T-helper 1 cell treated with Interleukin-12 subunit alpha and Interleukin-12 subunit beta and Interleukin-4 antibody, amounts not matched to agents 30 ng/mL and 1 ng/mL, for 36 hours (primary cell): ENCODE measurements around the gene HK3. TPM values are rescaled to one million over a fixed set of nuclear protein-coding genes. Genes with fewer than 3 reads are reported as not detected.

ENCODE experiments used
- intact Hi-C: fragments of 100-400 bp; cut with micrococcal nuclease; formaldehyde crosslinking; loops from one replicate; pipeline ENCODE4 v1.15.1; 2024
- total RNA-seq: library from RNA; stranded (reverse); gene quantifications from 2 replicates; pipeline ENCODE4 v1.2.3, GENCODE V29; 2022

The HK3 gene
- total RNA-seq, 1 donor from 2014 or later = 1.1 TPM

DNA sequence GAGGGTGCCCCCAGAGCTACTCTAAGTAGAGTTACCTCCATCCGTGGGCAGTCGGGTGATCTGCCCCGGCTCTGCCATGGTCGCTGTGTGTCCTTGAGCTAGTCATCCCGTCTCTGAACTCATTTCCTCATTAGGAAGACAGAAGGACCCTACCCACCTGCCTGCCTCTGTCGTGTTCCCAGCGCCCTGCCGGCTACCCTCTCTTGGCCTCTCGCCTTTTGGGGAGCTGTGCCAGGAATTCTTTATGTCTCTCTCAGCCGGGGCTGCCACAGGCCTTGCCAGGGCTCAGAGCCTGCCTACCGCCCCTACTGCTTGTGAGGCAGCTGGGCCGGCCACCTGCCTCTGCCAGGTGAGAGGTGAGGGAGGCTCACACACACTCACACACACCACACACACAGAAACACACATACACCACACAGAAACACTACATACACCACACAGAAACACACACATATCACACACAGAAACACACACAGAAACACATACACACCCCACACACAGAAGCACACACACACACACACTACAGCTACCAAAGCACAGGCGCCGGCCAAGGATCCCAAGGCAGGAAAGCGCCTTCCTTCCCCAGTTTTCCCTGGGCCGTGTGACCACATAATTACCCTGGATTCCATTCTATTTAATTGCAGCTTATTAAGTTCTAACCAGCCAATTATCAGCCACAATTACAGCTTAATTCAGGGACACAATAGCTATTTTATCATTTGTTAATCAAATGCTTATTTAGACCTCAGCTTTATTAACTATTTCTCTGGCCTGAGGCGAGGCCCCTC lies 47.1 kb downstream of the HK3 start:
- intact Hi-C loops = no loop called here

DNA sequence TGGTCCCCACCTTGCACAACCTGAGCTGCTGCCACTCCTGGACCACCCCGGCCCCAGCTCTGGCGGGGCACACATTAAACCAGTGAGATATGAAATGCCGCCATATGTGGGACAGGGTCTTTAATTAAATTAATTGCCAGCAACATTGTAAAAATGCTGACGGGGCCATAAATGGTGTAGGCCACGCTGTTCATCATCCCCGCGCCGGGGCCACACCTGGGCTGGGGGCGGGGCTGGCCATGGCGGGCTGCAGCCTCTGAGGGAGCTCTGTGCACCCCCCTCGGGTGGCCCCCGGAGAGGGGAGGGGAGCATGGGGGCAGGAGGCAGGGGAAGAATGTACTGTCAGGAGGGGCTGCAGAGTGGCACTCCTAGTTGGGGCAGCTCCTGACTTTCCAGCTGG lies 47.8 kb downstream of the HK3 start:
- intact Hi-C loops = no loop called here

DNA sequence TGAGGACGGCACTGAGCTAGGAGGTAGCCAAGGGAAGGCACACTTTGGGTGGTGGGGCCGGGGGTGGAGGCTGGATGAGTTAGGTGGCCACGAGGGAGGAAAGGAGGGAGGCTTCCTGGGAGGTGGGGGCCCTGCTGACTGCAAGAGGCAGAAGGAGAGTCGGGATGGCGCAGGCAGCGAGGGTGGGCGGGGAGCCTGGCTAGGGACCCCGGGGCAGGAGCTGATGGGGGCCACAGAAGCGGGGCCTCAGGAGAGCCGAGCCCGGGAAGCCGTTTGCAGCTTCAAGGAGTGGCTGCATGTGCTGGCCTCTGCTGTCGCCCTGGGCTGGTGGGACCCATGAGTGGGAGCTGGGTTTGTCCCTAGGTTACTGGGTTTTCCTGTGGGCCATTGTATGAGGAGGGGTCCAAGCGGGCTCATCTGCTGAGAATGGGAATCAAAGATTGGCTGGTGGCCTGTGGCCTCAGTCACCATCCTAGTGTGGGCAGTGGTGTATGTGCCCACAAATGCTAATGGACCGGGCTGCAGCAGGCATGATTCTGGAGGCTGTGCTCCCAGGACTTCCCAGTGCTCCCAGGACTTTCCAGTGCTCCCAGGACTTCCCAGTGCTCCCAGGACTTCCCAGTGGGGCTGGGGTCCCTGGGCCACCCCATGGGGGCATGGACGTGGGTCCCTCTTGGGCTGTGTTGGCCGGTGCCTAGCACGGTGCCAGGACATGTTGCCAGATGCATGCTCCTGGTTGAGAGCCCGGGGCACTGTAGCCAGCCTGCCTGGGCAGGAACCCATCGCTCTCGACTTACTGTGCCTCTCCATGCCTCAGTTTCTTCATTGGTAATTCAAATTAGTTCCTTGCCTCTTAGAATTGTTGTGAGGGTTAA lies 48.5 kb downstream of the HK3 start:
- intact Hi-C loops = no loop called here

DNA sequence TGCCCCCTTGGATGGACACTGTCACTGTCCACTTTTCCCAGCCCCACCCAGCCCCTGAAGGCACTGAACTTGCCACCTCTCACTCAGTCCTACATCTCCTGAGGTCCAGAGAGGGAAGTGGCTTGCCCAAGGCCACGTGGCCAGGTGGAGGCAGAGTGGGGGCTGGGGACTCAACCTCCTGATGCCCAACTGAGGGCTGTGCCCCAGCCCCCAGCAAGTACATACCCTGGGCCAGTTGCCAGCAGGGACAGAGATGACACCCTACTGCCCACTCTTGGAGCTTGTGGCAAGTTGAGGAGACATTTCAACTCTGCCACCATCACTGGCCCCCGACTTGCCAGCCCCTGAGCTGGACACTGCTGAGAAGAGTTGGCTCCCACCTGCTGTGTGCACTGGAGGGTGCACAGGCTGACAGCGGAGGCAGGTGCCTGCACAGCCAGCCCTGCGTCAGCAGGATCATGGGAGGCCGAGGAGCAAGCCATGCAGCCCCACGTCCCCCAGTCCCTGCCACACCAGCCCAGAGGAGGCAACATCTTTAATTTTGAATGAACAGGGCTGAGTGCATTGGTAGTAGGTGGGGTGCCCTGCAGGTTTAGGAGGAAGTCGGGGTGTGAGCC lies 49.4 kb downstream of the HK3 start:
- intact Hi-C loops = no loop called here

DNA sequence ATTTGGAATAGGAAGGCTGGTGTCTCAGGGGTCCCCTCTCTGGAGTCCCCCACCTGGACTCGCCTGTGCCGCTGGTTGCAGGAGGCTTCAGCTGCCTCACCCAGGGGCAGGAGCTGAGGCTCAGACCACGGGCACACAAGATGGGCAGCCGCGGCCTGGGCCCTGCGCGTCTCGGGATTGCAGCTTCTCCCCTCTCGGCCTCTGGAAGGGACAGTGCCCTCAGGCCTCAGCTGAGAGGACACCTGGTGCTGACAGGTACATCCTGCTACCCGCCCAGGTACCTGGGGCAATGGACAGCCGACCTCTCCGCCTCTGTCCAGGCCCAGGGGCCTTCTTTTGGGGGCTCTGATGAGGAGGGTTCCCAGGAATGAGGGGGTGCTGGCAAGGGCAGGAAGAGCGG lies 50.5 kb downstream of the HK3 start:
- intact Hi-C loops = no loop called here

DNA sequence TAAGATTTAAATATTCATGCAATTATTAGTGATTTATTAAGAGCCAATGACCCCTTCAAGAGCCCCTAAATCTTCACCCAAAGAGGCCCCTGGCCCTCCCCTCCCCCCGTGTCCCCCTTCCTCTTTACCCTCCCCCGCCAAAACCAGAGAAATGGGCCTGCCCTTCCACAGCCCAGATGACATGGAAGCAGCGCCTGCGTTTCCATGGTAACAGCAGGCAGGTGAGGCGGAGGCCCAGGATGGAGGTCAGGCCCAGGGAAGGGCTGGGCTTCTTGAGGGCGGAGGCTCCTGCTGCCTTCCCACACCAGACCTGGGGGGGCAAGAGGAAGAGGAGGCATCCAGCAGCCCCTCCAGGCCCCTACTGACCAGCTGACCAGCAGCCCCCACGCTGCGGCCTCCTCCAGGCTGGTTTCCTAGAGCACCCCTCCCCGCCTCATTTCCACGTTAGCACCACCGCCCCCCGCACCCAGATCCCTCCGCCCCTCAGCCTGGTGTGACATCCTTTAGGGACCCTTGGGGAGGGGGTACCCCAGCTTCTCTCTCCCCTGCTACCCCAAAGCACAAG lies 51.3 kb downstream of the HK3 start:
- intact Hi-C loops = no loop called here

DNA sequence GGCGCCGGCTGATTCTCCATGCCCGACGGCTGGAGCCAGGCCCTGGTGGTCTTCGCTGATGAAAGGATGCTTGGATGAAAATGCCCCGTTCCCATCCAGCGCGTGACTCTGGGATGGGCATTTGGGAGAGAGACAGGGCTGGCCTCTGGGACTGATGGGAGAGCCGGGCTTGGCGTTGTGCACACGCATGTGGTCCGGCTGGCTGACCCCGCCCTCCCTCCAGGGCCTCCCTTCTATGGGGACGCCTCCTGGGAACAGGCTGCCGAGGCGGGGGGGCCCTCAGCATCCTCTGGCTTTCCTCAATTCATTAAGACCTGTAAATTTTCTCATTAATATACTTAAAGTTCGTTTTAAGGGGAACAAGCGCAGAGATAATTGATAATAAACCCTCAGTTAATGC lies 52.0 kb downstream of the HK3 start:
- intact Hi-C loops = no loop called here

DNA sequence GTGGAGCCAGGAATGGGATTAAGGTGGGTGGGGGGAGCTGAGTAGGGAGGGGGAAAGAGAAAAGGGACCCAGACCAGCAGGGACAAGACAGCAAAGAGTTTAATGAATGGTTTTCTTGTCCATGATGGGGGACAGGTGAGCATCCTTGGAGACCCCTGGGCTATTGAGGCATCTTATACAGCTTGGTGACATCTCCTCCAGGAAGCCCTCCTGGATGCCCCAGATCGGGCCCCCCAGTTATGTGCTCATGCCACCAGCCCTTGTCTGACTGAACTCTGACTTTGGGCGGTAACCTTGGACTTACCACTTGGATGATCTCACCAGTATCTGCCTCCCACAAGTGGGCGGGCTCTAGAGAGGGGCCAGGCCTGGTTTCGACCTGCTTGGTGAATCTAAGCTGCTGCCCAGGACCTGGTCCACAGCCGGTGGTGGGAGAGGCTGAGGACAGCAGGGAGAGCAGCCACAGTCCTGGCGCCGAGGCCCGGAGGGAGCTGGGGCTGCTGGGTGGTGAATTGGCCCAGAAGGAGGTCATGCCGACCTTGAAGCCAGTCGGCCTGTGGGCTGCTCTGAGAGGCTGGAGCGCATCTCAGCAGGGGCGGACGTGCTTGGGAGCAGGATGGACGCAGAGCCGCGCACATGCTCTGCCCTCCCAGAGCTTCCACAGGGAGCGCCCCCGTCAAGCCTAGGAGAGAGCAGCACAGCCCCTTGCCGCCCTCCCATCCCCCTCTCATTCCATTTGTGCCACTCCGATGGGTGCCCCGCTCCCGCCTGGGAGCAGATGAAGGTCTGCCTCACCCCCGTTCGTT lies 52.6 kb downstream of the HK3 start:
- intact Hi-C loops = no loop called here

DNA sequence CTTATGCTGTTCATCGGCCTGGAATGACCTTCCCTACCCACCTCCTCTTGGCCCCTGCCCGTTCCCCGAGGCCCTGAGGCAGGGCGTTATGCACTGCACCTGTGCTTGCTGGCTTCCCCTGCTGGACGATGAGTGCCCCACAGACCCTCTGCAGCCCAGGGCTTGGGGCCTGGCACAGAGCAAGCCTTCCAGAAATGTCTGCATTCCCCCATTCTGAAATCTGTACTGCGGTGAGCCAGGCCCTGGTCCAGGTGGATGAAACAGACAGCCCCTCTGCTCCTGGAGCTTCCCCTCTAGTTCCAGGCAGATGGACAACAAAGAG lies 53.8 kb downstream of the HK3 start:
- intact Hi-C loops = no loop called here

DNA sequence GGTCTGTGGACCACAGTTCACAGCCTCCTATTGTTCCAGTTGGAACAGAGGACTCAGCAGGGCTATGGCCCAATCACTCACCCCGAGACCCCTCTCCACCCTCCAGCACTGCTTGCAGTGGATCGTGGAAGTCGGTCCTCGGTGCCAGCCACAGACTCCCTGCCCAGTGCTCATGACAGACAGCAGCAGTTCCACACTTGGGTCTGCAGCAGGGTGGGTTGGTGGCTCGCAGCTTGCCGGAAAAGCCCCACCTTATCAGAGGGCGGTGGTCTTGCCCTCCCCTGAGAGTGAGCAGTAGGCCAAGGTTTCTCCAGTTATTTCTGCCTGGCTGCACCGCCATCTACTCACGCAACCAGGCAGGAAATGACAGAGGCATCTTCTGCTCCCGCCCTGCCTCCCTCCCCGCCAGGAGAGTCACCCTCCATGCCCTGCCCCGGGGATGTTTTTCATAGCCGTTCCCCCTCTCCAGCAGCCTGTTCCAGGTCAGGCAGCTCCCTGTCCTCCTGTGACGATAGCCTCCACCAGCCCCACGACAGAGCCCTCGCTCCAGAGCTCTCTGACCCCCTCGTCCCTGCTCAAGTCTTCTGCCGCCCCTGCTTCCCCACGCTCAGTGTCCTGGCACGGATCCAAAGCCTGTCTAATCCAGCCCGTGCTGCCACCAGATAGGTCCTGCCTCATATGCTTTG lies 54.3 kb downstream of the HK3 start:
- intact Hi-C loops = no loop called here

DNA sequence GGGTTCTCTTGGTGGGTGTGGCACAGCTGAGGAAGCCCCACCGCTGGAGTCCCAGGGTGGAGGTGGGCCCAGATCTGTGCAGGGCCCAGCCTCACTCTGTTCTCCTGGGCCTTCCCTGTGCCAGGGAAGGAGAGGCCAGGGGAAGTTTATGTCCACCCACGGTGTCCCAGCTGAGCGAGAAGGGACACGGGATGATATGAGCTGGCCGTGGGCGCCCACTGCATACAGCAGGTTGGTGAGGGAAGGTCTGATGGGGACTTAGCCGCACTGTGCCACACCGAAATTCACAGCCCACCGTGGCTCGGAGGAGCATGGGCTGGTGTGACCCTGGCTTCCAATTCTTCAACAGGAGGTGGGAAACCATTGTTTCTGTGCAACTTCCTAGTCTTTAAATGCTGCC lies 54.9 kb downstream of the HK3 start:
- intact Hi-C loops = no loop called here

DNA sequence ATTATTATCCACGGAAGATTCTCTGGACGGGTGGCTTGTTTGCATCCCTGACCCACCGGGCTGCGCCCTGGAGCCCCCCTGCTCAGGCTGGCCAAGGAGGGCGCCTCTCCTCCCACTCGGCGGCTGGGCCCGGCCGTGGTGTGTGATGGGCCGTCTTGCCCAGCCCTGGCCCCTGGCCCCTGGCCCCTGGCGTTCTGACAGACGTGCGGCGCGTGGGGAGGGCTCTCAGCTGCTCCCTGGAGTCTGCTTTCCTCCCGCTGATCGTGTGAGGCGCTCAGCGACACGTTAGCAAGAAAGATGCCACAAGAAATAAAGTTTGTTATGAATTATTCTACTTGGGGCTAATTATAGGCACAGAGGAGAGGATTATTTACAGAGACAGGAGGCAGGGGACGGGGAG lies 55.5 kb downstream of the HK3 start:
- intact Hi-C loops = no loop called here

DNA sequence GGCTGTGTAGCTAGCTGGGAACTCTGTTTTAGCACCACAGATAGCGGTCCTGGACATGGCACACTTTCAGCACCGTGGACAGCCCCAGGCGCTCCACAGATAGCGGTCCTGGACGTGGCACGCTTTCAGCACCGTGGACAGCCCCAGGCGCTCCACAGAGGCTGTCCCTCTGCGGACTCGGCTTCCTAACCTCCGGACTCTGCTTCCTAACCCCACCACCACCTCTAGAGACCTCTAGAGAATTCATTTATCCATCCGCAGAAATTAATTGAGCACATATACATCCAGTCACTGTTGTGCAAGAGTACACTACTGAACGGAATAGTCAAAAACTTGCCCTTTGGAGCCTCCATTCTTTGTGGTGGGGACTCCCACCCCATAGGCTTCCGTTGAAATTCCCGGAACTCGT lies 61.4 kb downstream of the HK3 start:
- intact Hi-C loops = no loop called here

DNA sequence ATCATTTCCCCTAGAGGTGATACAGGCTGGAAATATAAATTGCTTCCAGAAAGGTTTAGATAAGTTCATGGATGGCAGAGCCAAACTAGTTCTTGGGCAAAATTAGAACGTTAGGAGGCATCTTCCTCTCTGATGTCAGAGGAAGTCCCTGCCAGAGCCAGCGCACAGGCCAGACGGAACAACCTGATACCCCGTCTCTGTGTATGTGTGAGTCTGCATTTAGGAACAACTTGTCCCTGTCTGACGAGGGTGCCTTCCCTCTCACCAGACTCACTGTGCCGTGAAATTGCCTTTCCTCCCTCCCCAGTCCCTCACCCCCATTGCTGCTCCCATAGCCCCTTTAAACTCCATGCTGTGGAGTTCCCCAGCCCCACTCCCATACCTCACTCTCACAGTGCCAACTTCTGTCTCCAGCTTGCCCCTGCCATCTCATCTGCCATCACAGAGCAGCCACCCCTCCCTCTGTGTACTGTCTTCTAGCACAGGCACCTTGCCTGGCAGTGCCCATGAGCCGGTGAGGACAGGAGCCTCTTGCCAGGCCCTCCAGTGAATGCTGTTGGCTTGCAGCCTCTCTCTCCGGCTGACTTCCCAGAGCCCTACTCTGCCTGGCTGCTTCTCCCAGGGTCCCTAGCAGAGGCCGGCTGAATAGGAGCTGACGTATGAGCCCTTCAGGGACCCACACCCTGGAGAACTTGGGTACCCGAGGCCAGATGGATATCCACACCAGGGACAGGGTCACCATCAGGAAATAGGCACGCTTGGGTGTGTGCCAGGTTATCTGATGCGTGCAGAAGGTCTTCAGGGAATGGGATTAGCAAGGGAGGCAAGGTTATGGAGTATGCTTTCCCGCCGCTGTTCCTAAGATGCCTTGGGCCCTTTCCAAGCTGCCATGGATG lies 62.1 kb downstream of the HK3 start:
- intact Hi-C loops = no loop called here

DNA sequence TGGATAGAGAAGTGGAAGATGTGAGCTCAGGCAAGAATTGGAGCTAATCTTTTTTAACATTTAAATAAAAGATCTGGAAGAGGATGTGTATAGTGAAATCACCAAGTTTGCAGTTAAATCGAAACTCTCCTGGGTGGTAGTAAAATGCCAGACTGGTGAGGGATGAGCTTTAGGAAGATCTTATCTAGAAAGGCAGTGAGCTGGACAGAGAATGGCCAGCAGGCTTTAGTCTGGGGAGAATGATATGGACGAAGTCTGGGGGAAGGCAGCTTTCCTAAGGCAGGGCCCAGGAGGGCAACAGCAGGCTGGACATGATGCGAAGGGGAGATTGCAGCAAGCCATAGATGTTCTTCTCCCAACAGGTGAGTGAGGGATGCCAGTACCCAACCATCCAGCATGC lies 63.2 kb downstream of the HK3 start:
- intact Hi-C loops = no loop called here

DNA sequence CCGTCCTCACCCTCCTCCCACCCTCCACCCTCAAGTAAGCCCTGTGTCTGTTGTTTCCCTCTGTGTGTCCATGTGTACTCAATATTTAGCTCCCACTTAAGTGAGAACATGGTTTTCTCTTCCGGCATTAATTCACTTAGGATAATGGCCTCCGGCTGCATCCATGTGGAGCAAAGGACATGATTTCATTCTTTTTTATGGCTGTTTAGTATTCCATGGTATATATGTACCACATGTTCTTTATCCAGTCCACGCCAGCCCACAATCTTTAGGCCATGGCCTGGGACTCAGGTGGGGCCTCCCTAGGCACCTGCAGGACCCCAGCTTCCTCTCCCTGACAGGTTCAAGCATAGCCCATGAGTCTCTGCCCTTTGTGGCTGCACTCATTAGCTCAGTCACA lies 65.9 kb downstream of the HK3 start:
- intact Hi-C loops = no loop called here

DNA sequence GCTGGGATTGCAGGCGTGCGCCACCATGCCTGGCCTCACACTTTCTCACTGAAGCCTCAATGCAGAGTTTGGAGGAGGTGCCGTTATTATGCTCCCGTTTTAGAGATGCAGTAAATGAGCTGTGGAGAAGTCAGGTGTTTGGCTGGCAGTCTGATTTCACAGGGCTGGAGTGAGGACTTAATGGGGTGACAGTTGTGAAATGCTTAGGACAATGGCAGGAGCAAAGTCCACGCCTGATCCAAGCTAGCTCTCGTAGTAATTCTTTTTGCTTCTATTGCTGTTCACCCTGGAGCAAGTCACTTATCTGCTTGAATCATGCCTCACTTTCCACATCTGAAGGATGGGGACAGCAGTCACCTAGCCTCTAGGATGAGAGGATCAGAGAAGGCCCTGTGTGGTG lies 67.0 kb downstream of the HK3 start:
- intact Hi-C loops = no loop called here

DNA sequence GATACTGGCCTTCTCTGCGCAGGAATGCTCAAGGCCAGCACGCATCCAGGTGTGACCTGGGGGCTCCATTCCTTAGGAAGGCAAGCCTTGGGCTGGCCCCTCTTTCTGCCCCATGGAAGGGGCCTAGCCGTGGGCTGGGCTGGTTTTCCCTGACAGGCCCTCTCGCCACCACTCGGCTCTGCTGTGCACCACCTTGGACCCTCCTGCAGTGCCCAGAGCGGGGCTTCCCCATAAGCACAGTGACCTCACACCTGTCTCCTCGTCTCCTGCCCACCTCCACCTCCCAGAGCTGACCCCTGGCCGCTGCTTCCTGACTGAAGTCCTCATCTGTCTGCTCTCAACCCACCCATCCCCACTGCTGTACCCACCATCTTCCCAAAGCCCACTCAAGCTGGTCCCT lies 67.7 kb downstream of the HK3 start:
- intact Hi-C loops = no loop called here

DNA sequence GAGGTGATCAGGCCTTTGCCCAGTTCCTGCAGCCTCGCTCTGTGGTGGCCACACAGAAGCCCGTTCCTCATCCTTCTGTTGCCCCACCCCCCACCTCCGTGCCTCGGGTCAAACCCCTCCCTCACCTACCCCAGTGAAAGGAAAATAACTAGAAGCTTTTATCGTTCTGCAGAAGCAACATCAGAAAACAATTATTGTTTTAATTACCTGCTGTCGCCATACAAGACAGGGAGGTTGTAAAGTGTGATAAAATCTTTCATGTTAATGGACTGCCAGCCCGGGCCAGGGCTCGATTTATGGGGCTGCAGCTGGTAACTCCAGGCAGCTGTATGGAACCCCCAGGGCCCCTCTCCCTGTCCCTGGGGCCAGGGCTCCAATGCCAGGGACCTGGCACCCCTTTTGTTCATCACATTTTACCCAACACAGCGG lies 68.1 kb downstream of the HK3 start:
- intact Hi-C loops = no loop called here
